Purkinje cell (primary cell): ENCODE measurements around the gene ZNF680. TPM values are rescaled to one million over a fixed set of nuclear protein-coding genes. Genes with fewer than 3 reads are reported as not detected.

Source experiments
- polyA plus RNA-seq: library from polyadenylated mRNA; unstranded; fragments of >200 nt; fragmentation: Nextera tagmentation; gene quantifications from 2 replicates; pipeline ENCODE4 v1.2.1, GENCODE V29; 2014

Gene ZNF680
- 25.8 and 32.1 TPM in 2 replicates for polyA plus RNA-seq

DNA sequence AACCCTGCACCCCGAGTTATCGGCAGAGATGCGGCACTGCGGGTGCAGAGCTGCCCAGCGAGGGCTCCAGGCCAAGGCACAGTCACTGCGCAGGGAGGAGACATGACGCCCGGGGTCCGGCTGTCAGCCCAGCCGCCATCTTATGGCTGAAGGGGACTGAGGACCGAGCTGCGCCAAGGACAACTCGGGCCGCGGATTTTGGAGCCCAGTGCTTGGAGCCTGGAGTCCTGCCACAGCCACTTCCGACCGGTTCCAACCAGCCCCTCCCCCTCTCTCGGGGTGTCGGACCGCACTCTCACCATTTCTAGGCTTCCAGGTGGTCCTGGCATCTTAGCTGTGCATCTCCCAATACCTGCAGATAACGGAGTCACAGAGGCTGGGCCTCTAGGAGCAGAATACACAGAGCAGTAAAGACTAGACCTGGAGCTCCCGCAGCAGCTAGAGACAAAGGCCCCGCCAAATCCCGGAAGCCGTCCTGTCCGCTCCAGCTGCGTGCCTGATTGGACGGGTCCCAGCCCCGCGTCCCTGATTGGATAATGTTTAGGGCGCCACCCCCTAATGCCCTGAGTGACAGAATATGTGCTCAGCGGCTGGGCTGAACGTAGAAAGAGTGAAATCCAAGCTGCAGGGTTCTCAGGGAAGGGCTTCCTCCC, at the start of gene ZNF680:
Gene ZNF680 (minus strand): TSS at position 446 of the 653 bp plus-strand sequence. CDS start 117 bp downstream, at position 329.

Other genes with a start within 250 kb of the ZNF680 start
- 2.2 and 8.6 TPM in 2 replicates for gene ZNF736, start 249.1 kb downstream of the ZNF680 start, polyA plus RNA-seq
- 3.2 and 9.0 TPM in 2 replicates for gene ZNF107, start 103.1 kb upstream of the ZNF680 start, polyA plus RNA-seq
- 41.3 and 42.4 TPM in 2 replicates for gene ZNF138, start 231.4 kb upstream of the ZNF680 start, polyA plus RNA-seq